ENCODE measurements around the gene PSAPL1. TPM values are rescaled to one million over a fixed set of nuclear protein-coding genes. Genes with fewer than 3 reads are reported as not detected.
"Not testable (repeated sequence)": the region's sequence is repeated elsewhere in the genome, so short reads cannot be mapped to it uniquely, and the experiment has no call there.

PSAPL1 gene
- total RNA-seq, 2 experiments from 2014 or later, result not detected

- H3K9me3 Mint-ChIP-seq, result no peaks in the 10 kb centered on the region
- H3K27me3 Mint-ChIP-seq, result no peaks in the 10 kb centered on the region
- DNase-seq (no peak), ATAC-seq (ENCODE audit: low read depth) (no peak)
- no peak overlapping the region for H3K4me3 Mint-ChIP-seq
- POLR2A ChIA-PET, result no interaction called here
- no peak overlapping the region for H3K27ac Mint-ChIP-seq
- H3K36me3 Mint-ChIP-seq, result no peaks in the 10 kb centered on the region
- no peaks in the 10 kb centered on the region for H3K4me1 Mint-ChIP-seq
These were observed 31.5 kb upstream of the PSAPL1 start for GRCh38 chr4:7466215-7466614.

GRCh38 chr4:7465017-7465416, 30.3 kb upstream of the PSAPL1 start:
- POLR2A ChIA-PET, result no interaction called here
- H3K9me3 Mint-ChIP-seq, result no peaks in the 10 kb centered on the region
- ATAC-seq (ENCODE audit: low read depth) (no peak), DNase-seq (no peak)
- no peak overlapping the region for H3K27ac Mint-ChIP-seq
- H3K4me1 Mint-ChIP-seq, result no peaks in the 10 kb centered on the region
- H3K4me3 Mint-ChIP-seq, result no peak overlapping the region
- H3K36me3 Mint-ChIP-seq, result no peaks in the 10 kb centered on the region
- no peaks in the 10 kb centered on the region for H3K27me3 Mint-ChIP-seq

- POLR2A ChIA-PET, result no interaction called here
- Mint-ChIP-seq H3K27ac (no peak overlapping the region), H3K36me3 (no peaks in the 10 kb centered on the region), H3K4me1 (no peaks in the 10 kb centered on the region), H3K9me3 (no peaks in the 10 kb centered on the region), H3K27me3 (no peaks in the 10 kb centered on the region), H3K4me3 (no peak overlapping the region)
- no peak for DNase-seq
- no peak for ATAC-seq (ENCODE audit: low read depth)
These were observed 29.5 kb upstream of the PSAPL1 start for GRCh38 chr4:7464259-7464655.

- no peak for ATAC-seq (ENCODE audit: low read depth)
- Mint-ChIP-seq H3K36me3 (no peaks in the 10 kb centered on the region), H3K9me3 (no peaks in the 10 kb centered on the region), H3K27me3 (no peaks in the 10 kb centered on the region), H3K4me1 (no peaks in the 10 kb centered on the region), H3K27ac (no peak overlapping the region), H3K4me3 (no peak overlapping the region)
- DNase-seq, result no peak
- POLR2A ChIA-PET, result no interaction called here
These were observed 29.0 kb upstream of the PSAPL1 start for GRCh38 chr4:7463566-7464258.

GRCh38 chr4:7462509-7462971, 27.8 kb upstream of the PSAPL1 start:
- Mint-ChIP-seq H3K4me3 (no peak overlapping the region), H3K27ac (no peak overlapping the region)
- ATAC-seq (ENCODE audit: low read depth), result no peak

GRCh38 chr4:7461230-7461629, 26.5 kb upstream of the PSAPL1 start:
- Mint-ChIP-seq H3K4me1 (no peaks in the 10 kb centered on the region), H3K27ac (no peak overlapping the region), H3K36me3 (no peaks in the 10 kb centered on the region), H3K9me3 (no peaks in the 10 kb centered on the region), H3K27me3 (no peaks in the 10 kb centered on the region), H3K4me3 (no peak overlapping the region)
- ATAC-seq (ENCODE audit: low read depth), result no peak
- no peak for DNase-seq
- POLR2A ChIA-PET, result no interaction called here

More at GRCh38 chr4:7462509-7462971, 27.8 kb upstream of the PSAPL1 start:
- DNase-seq, result no peak
- no peaks in the 10 kb centered on the region for H3K36me3 Mint-ChIP-seq
- no peaks in the 10 kb centered on the region for H3K4me1 Mint-ChIP-seq
- H3K9me3 Mint-ChIP-seq, result no peaks in the 10 kb centered on the region
- POLR2A ChIA-PET, result no interaction called here
- H3K27me3 Mint-ChIP-seq, result no peaks in the 10 kb centered on the region

- no peak for DNase-seq
- no peaks in the 10 kb centered on the region for H3K36me3 Mint-ChIP-seq
- ATAC-seq (ENCODE audit: low read depth), result no peak
- H3K4me1 Mint-ChIP-seq, result no peaks in the 10 kb centered on the region
- H3K4me3 Mint-ChIP-seq, result no peak overlapping the region
- no peaks in the 10 kb centered on the region for H3K9me3 Mint-ChIP-seq
- H3K27ac Mint-ChIP-seq, result no peak overlapping the region
- POLR2A ChIA-PET, result no interaction called here
- H3K27me3 Mint-ChIP-seq, result no peaks in the 10 kb centered on the region
These were observed 25.8 kb upstream of the PSAPL1 start for GRCh38 chr4:7460566-7460965.

- POLR2A ChIA-PET, result no interaction called here
These were observed 24.7 kb upstream of the PSAPL1 start for GRCh38 chr4:7459471-7459870.

GRCh38 chr4:7458477-7458876, 23.7 kb upstream of the PSAPL1 start:
- Mint-ChIP-seq H3K4me3 (no peak overlapping the region), H3K27me3 (no peaks in the 10 kb centered on the region), H3K27ac (no peak overlapping the region), H3K4me1 (no peaks in the 10 kb centered on the region), H3K9me3 (no peaks in the 10 kb centered on the region), H3K36me3 (no peaks in the 10 kb centered on the region)
- ATAC-seq (ENCODE audit: low read depth), result no peak
- no peak for DNase-seq
- POLR2A ChIA-PET, result no interaction called here

More at GRCh38 chr4:7459471-7459870, 24.7 kb upstream of the PSAPL1 start:
- no peak for DNase-seq
- ATAC-seq (ENCODE audit: low read depth), result no peak
- Mint-ChIP-seq H3K9me3 (no peaks in the 10 kb centered on the region), H3K4me3 (no peak overlapping the region), H3K4me1 (no peaks in the 10 kb centered on the region), H3K27me3 (no peaks in the 10 kb centered on the region), H3K36me3 (no peaks in the 10 kb centered on the region), H3K27ac (no peak overlapping the region)

- H3K27me3 Mint-ChIP-seq, result no peaks in the 10 kb centered on the region
- no peak overlapping the region for H3K4me3 Mint-ChIP-seq
- no peak for DNase-seq
- no peaks in the 10 kb centered on the region for H3K4me1 Mint-ChIP-seq
- no peaks in the 10 kb centered on the region for H3K9me3 Mint-ChIP-seq
- no peak overlapping the region for H3K27ac Mint-ChIP-seq
- ATAC-seq (ENCODE audit: low read depth), result no peak
- POLR2A ChIA-PET, result no interaction called here
- H3K36me3 Mint-ChIP-seq, result no peaks in the 10 kb centered on the region
These were observed 23.3 kb upstream of the PSAPL1 start for GRCh38 chr4:7458066-7458425.

- no peaks in the 10 kb centered on the region for H3K4me1 Mint-ChIP-seq
- ATAC-seq (ENCODE audit: low read depth), result no peak
- no peak overlapping the region for H3K27ac Mint-ChIP-seq
- POLR2A ChIA-PET, result no interaction called here
- no peaks in the 10 kb centered on the region for H3K36me3 Mint-ChIP-seq
- DNase-seq, result no peak
- no peaks in the 10 kb centered on the region for H3K9me3 Mint-ChIP-seq
- H3K4me3 Mint-ChIP-seq, result no peak overlapping the region
- H3K27me3 Mint-ChIP-seq, result no peaks in the 10 kb centered on the region
These were observed 22.7 kb upstream of the PSAPL1 start for GRCh38 chr4:7457201-7458065.

GRCh38 chr4:7452802-7453201, 18.1 kb upstream of the PSAPL1 start:
- DNase-seq; H3K4me1 Mint-ChIP-seq; H3K36me3 Mint-ChIP-seq; H3K4me3 Mint-ChIP-seq; ATAC-seq (ENCODE audit: low read depth); H3K27me3 Mint-ChIP-seq; H3K9me3 Mint-ChIP-seq; H3K27ac Mint-ChIP-seq; POLR2A ChIA-PET: not testable (repeated sequence)

- DNase-seq (no peak), ATAC-seq (ENCODE audit: low read depth) (no peak)
- Mint-ChIP-seq H3K27me3 (no peaks in the 10 kb centered on the region), H3K27ac (no peak overlapping the region), H3K36me3 (no peaks in the 10 kb centered on the region), H3K4me3 (no peak overlapping the region), H3K4me1 (no peaks in the 10 kb centered on the region), H3K9me3 (peaks cover 2% of the 10 kb centered on the region)
- POLR2A ChIA-PET, result no interaction called here
These were observed 17.1 kb upstream of the PSAPL1 start for GRCh38 chr4:7451800-7452199.

- Mint-ChIP-seq H3K27me3 (no peaks in the 10 kb centered on the region), H3K27ac (no peak overlapping the region), H3K9me3 (peaks cover 2% of the 10 kb centered on the region), H3K4me1 (no peaks in the 10 kb centered on the region), H3K4me3 (no peak overlapping the region), H3K36me3 (no peaks in the 10 kb centered on the region)
- ATAC-seq (ENCODE audit: low read depth) (no peak), DNase-seq (no peak)
- POLR2A ChIA-PET, result no interaction called here
These were observed 16.7 kb upstream of the PSAPL1 start for GRCh38 chr4:7451434-7451789.

Data from activated naive CD8-positive, alpha-beta T cell treated with anti-CD3 and anti-CD28 coated beads, Interleukin-2, amount 10 ng/mL, durations not matched to agents 7 days and 5 days (primary cell).